Lower leg skin (tissue), 3 donors: ENCODE data around the gene ELN.

Experiments
- POLR2A ChIP-seq, 2 donors: fragments of 450-650 bp; IDR thresholded peaks; one replicate each; pipeline ENCODE4 v1.6.1; 2016 to 2017; ENCODE audit warnings: antibody characterized with exemption in 2 of 2, mild to moderate bottlenecking in 1 of 2, moderate library complexity in 1 of 2
- TF ChIP-seq, protein P1 (sequence below), 3 donors: fragments of 450-650 bp; IDR thresholded peaks; one replicate each; pipeline ENCODE4 v1.5.1; 2016; ENCODE audit warnings: antibody characterized with exemption in 3 of 3, mild to moderate bottlenecking in 3 of 3, moderate library complexity in 2 of 3

DNA sequence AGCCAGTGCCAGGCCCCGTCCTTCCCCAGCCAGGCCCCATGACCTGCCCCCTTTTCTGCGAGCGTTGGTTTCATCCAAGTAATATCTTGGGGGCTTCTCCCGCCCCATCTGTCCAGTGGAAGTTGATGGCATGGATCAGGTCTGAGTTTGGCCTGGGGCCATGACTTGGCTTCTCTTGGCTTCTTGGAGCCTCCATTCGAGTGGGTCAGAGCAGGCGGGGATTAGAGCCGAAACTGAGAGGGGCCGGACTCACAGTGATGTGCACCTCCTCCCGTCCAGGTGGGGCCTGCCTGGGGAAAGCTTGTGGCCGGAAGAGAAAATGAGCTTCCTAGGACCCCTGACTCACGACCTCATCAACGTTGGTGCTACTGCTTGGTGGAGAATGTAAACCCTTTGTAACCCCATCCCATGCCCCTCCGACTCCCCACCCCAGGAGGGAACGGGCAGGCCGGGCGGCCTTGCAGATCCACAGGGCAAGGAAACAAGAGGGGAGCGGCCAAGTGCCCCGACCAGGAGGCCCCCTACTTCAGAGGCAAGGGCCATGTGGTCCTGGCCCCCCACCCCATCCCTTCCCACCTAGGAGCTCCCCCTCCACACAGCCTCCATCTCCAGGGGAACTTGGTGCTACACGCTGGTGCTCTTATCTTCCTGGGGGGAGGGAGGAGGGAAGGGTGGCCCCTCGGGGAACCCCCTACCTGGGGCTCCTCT is 40.6 kb downstream of the ELN start:
- TF ChIP-seq, protein P1, sequence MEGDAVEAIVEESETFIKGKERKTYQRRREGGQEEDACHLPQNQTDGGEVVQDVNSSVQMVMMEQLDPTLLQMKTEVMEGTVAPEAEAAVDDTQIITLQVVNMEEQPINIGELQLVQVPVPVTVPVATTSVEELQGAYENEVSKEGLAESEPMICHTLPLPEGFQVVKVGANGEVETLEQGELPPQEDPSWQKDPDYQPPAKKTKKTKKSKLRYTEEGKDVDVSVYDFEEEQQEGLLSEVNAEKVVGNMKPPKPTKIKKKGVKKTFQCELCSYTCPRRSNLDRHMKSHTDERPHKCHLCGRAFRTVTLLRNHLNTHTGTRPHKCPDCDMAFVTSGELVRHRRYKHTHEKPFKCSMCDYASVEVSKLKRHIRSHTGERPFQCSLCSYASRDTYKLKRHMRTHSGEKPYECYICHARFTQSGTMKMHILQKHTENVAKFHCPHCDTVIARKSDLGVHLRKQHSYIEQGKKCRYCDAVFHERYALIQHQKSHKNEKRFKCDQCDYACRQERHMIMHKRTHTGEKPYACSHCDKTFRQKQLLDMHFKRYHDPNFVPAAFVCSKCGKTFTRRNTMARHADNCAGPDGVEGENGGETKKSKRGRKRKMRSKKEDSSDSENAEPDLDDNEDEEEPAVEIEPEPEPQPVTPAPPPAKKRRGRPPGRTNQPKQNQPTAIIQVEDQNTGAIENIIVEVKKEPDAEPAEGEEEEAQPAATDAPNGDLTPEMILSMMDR (IDR thresholded peaks at IDR 0.05) = no peak
- TF ChIP-seq POLR2A (IDR thresholded peaks at IDR 0.05) = no peak
